GM10248 (cell line): ENCODE measurements around the gene DOCK7.

Experiments
- CTCF ChIA-PET: fragments of 300-600 bp; sonication (Branson Sonifier 250); formaldehyde crosslinking; extraction: SDS; loops from one replicate; lab custom pipeline; 2021; ENCODE audit warnings: antibody characterized with exemption; lab: Yijun Ruan, JAX
- POLR2A ChIA-PET: fragments of 350-650 bp; sonication (Branson Sonifier 250); formaldehyde crosslinking; extraction: SDS; loops from one replicate; lab custom pipeline; 2020; ENCODE audit warnings: antibody characterized with exemption; lab: Yijun Ruan, JAX
- DNase-seq: peaks from one replicate; pipeline ENCODE4 v3.0.0; 2012; ENCODE audit errors: extremely low spot score
- CTCF ChIP-seq: IDR thresholded peaks from 2 replicates; pipeline ENCODE4 v1.5.1; 2012; ENCODE audit warnings: mild to moderate bottlenecking, low read depth; ENCODE audit errors: extremely low read depth, missing control alignments, control extremely low read depth

Gene DOCK7

GRCh38 chr1:62406576-62406975 lies 281.6 kb downstream of the DOCK7 start:
- ChIA-PET CTCF (interaction anchor here (0.9 to 8.4 kb wide), 12 partner anchors 9 to 338 kb away, joined by 3 to 74 read pairs (median 6); no protein-coding TSS in a partner anchor), POLR2A (no interaction called here)
- no peak for DNase-seq
- no peak for TF ChIP-seq CTCF

GRCh38 chr1:62405247-62405646 lies 282.9 kb downstream of the DOCK7 start:
- no peak for TF ChIP-seq CTCF
- ChIA-PET CTCF (interaction anchor here (1.2 to 8.4 kb wide), 8 partner anchors 8 to 341 kb away, joined by 3 to 74 read pairs (median 4); no protein-coding TSS in a partner anchor), POLR2A (interaction anchor here (0.6 kb wide), 1 partner anchor 341 kb away, joined by 3 read pairs; no protein-coding TSS in a partner anchor)
- no peak for DNase-seq
